Cardiac muscle cell (in vitro differentiated cells and primary cell): ENCODE data around the gene TEAD4. TPM values are rescaled to one million over a fixed set of nuclear protein-coding genes. Genes with fewer than 3 reads are reported as not detected.

Source experiments
- DNase-seq, 2 donors: peaks; one replicate each; pipeline versions ENCODE4 v3.0.0 to v3.0.0-alpha.2; 2010 to 2017; ENCODE audit warnings: low read depth in 1 of 2, low spot score in 1 of 2
- H3K27ac ChIP-seq: fragments of 200-600 bp; sonication (generic); 2 replicates; pipeline ENCODE4 v1.5.1; 2016
- H3K27me3 ChIP-seq: fragments of 200-600 bp; sonication (generic); 2 replicates; pipeline ENCODE4 v1.6.0; 2016; ENCODE audit warnings: control low read depth
- H3K36me3 ChIP-seq: fragments of 200-600 bp; sonication (generic); 2 replicates; pipeline ENCODE4 v1.5.1; 2016; ENCODE audit warnings: control low read depth
- H3K4me1 ChIP-seq: fragments of 200-600 bp; sonication (generic); 2 replicates; pipeline ENCODE4 v1.8.1; 2017; ENCODE audit warnings: low read depth, mild to moderate bottlenecking, mixed run types
- H3K4me3 ChIP-seq: fragments of 200-600 bp; sonication (generic); 2 replicates; pipeline ENCODE4 v1.5.1; 2016; ENCODE audit warnings: mild to moderate bottlenecking
- H3K9me3 ChIP-seq: fragments of 200-600 bp; sonication (generic); 2 replicates; pipeline ENCODE4 v1.5.1; 2017; ENCODE audit warnings: low read depth, mild to moderate bottlenecking, control low read depth
- CTCF ChIP-seq: IDR thresholded peaks from 2 replicates; pipeline ENCODE4 v1.5.1; 2012; ENCODE audit warnings: low read depth, mild to moderate bottlenecking, low read length
- polyA plus RNA-seq: library from polyadenylated mRNA; unstranded; fragments of >200 nt; fragmentation: Nextera tagmentation; extraction: Ambion mirVana; gene quantifications from 2 replicates; pipeline ENCODE4 v1.2.1, GENCODE V29; 2016
- total RNA-seq: library from RNA; depleted of rRNA; stranded (reverse); fragments of >200 nt; gene quantifications from 2 replicates; pipeline ENCODE4 v1.2.3, GENCODE V29; 2016

Gene TEAD4
- total and polyA plus RNA-seq, 2 experiments from 2014 or later = 21.3 to 31.9 TPM

- Histone ChIP-seq H3K9me3 (no peaks in the 10 kb centered on the region), H3K4me1 (peaks cover 8% of the 10 kb centered on the region)
Measured at GRCh38 chr12:3086211-3086610, 127.0 kb downstream of the TEAD4 start.

DNA sequence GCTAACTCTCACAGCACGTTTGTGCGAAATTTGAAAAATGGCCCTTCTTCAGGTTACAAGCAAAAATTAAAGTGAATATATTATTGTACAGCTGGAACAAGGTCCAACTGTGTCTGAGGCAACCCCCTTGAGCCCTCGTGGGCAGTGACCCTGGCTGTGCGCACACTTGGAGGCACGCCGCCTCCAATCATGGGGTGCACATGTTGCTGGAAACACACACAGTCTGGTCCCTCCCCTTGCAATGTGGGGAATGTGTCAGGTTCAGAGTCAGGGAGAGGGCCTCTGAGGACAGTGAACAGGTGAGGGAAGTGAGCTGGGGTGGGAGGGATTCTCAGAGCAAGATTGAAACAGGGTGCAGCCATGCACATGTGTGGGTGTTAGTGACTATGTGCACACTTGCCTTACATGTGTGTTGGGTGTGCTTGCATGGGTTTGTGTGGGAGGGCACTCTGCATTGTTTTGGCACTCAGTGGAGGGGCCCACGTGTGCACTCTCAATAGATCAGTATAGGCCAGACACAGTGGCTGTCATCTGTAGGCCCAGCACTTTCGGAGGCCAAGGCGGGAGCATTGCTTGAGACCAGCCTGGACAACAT is 127.6 kb downstream of the TEAD4 start:
- Histone ChIP-seq H3K4me3 (no peak overlapping the region), H3K4me1 (peaks cover 8% of the 10 kb centered on the region), H3K27me3 (no peaks in the 10 kb centered on the region), H3K27ac (no peak overlapping the region), H3K9me3 (no peaks in the 10 kb centered on the region), H3K36me3 (no peaks in the 10 kb centered on the region)
- no peak for DNase-seq
- no peak for TF ChIP-seq CTCF

More at GRCh38 chr12:3086211-3086610, 127.0 kb downstream of the TEAD4 start:
- Histone ChIP-seq H3K27me3 (no peaks in the 10 kb centered on the region), H3K27ac (no peak overlapping the region), H3K36me3 (no peaks in the 10 kb centered on the region), H3K4me3 (no peak overlapping the region)
- no peak for DNase-seq
- TF ChIP-seq CTCF = no peak

- no peak for DNase-seq
- H3K36me3 ChIP-seq = no peaks in the 10 kb centered on the region
- H3K9me3 ChIP-seq = no peaks in the 10 kb centered on the region
- no peak overlapping the region for H3K27ac ChIP-seq
- H3K4me3 ChIP-seq = no peak overlapping the region
- H3K27me3 ChIP-seq = no peaks in the 10 kb centered on the region
- H3K4me1 ChIP-seq = peaks cover 12% of the 10 kb centered on the region
- TF ChIP-seq CTCF = no peak
Measured at GRCh38 chr12:3087758-3088650, 128.8 kb downstream of the TEAD4 start.

- no peak for TF ChIP-seq CTCF
- peaks cover 7% of the 10 kb centered on the region for H3K4me1 ChIP-seq
- H3K27ac ChIP-seq = no peak overlapping the region
- no peaks in the 10 kb centered on the region for H3K36me3 ChIP-seq
- no peaks in the 10 kb centered on the region for H3K27me3 ChIP-seq
- no peak overlapping the region for H3K4me3 ChIP-seq
- no peak for DNase-seq
- no peaks in the 10 kb centered on the region for H3K9me3 ChIP-seq
Measured at GRCh38 chr12:3089588-3089987, 130.4 kb downstream of the TEAD4 start.

Other genes with a start within 250 kb of the TEAD4 start
- gene FKBP4, start 164.4 kb upstream of the TEAD4 start, total RNA-seq = 96.3 and 124 TPM in 2 replicates
- gene FKBP4, start 164.4 kb upstream of the TEAD4 start, polyA plus RNA-seq = 112 and 129 TPM in 2 replicates
- 23.6 and 30.4 TPM in 2 replicates for gene ITFG2, start 146.7 kb upstream of the TEAD4 start, total RNA-seq
- 45.2 and 45.5 TPM in 2 replicates for gene ITFG2, start 146.7 kb upstream of the TEAD4 start, polyA plus RNA-seq
- not detected in 2 replicates for gene NRIP2, start 124.4 kb upstream of the TEAD4 start, total RNA-seq
- gene NRIP2, start 124.4 kb upstream of the TEAD4 start, polyA plus RNA-seq = 1.3 and 1.4 TPM in 2 replicates
- not detected in 2 replicates for gene TEX52, start 102.4 kb upstream of the TEAD4 start, total RNA-seq
- gene TEX52, start 102.4 kb upstream of the TEAD4 start, polyA plus RNA-seq = 0.15 TPM in 1 of 2 replicates, not detected in the other
- gene FOXM1, start 82.2 kb upstream of the TEAD4 start, total RNA-seq = 9.9 and 36.1 TPM in 2 replicates
- 11.5 and 44.3 TPM in 2 replicates for gene FOXM1, start 82.2 kb upstream of the TEAD4 start, polyA plus RNA-seq
- 27.7 and 50.6 TPM in 2 replicates for gene RHNO1, start 82.2 kb upstream of the TEAD4 start, total RNA-seq
- 44.2 and 80.8 TPM in 2 replicates for gene RHNO1, start 82.2 kb upstream of the TEAD4 start, polyA plus RNA-seq
- 19.5 and 20.1 TPM in 2 replicates for gene TULP3, start 68.5 kb upstream of the TEAD4 start, total RNA-seq
- 25.8 and 30.4 TPM in 2 replicates for gene TULP3, start 68.5 kb upstream of the TEAD4 start, polyA plus RNA-seq
- gene TSPAN9, start 118.0 kb downstream of the TEAD4 start, total RNA-seq = 153 and 199 TPM in 2 replicates
- 13.3 and 17.9 TPM in 2 replicates for gene TSPAN9, start 118.0 kb downstream of the TEAD4 start, polyA plus RNA-seq